ENCODE results near the gene ZNF555.
"Not testable (repeated sequence)": the region's sequence is repeated elsewhere in the genome, so short reads cannot be mapped to it uniquely, and the experiment has no call there.

The ZNF555 gene

DNA sequence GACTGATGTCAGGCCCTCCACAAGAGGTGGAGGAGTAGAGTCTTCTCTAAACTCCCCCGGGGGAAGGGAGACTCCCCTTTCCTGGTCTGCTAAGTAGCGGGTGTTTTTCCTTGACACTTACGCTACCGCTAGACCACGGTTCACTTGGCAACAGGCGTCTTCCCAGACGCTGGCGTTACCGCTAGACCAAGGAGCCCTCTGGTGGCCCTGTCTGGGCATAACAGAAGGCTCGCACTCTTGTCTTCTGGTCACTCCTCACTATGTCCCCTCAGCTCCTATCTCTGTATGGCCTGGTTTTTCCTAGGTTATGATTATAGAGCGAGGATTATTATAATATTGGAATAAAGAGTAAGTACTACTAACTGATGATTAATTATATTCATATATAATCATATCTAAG lies 30.9 kb downstream of the ZNF555 start:
- DNase-seq, result peak in 1 of 2 donors; percentile 42

DNA sequence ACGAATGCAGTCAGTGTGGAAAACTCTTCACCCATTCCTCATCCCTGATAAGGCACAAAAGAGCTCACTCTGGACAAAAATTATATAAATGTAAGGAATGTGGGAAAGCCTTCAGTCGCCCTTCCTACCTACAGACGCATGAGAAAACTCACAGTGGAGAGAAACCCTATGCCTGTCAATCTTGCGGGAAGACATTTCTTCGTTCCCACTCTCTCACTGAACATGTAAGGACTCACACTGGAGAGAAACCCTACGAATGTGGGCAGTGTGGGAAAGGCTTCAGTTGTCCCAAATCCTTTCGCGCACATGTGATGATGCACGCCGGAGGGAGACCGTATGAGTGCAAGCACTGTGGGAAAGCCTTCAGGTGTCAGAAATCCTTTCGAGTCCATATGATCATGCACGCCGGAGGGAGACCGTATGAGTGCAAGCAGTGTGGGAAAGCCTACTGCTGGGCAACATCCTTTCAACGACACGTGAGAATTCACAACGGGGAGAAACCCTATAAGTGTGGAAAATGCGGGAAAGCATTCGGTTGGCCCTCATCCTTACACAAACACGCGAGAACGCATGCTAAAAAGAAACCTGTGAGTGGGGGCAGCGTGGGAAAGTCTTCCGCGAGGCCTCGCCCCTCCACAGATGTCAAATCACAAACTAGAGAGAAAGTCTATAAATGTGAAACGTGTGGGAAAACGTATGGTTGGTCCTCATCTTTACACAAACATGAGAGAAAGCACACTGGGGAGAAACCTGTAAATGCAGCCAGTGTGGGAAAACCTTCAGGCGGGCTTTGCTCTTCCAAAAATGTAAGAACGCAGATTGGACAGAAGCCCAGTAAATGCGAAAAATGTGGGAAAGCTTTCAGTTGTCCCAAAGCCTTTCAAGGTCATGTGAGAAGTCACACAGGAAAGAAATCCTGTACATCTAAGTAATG lies 36.4 kb downstream of the ZNF555 start:
- no peak for DNase-seq

DNA sequence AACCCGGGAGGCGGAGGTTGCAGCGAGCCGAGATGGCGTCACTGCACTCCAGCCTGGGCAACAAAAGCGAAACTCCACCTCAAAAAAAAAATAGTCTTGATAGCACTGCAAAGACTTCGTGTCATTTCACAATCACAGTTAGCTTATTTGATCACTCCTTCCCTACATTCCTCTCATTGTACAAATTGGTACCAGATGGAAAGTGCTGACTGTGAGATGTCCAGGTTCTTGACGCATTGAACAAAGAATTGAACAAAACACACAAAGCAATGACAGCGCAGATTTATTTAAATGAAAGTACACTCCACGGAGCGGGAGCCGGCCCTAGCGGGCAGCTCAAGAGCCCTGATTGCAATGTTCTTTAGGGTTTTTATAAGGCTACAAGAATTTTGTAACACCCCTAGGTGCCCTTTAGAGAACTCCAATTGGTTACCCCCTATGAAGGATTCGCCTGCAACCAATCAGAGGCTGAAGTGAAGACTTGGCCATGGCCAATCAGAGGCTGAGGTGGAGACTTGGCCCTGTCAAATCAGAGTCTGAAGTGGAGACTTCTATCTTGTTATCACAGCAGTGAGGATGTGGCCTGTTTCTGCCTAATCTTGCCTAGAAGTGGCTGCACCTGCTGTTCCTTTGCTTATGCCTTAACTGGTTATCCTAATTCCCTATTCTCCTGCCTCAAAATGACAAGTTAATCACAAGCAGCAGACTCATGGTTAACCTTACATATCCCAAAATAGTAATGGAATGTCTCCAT lies 42.6 kb downstream of the ZNF555 start:
- DNase-seq, result no peak

DNA sequence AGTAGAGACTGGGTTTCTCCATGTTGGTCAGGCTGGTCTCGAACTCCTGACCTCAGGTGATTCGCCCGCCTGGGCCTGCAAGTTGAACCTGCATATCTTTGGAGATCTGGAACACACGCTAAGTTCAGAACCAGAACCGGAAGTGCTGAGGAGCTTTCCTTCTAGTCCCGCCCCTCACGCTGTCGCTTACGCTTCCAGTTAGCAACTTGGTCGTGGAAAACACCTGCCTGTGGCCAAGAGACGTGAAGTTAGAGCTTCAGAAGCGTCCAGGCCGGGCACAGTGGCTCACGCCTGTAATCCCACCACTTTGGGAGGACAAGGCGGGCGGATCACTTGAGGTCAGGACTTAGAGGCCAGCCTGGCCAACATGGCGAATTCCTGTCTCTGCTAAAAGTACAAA lies 44.5 kb downstream of the ZNF555 start:
- no peak for DNase-seq

DNA sequence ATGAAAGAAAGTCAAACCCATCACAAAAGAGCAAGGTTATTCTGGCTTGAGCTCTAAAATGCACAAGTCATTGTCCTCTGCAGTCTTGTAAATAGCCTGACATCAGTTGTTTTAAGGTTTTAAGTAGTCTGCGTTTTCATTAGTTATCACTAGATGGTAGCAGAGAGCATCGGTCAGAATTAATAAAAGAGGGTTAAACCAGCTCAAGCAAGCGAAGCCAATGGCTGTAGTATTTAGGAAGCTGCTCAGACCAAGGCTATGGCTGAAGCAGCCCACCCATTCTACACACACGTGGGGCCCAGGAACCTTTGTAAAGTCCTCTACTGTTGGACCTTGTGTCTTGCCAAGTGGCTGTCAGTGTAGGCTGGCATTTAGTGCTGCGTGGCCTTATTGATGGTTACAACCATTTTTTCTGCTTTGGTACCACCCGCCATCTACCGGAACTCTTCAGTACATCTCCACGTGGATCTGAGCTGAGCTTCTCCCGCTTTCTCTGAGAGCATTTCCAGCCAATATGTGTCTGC lies 46.2 kb downstream of the ZNF555 start:
- peak; percentile 55 to 76 for DNase-seq

DNA sequence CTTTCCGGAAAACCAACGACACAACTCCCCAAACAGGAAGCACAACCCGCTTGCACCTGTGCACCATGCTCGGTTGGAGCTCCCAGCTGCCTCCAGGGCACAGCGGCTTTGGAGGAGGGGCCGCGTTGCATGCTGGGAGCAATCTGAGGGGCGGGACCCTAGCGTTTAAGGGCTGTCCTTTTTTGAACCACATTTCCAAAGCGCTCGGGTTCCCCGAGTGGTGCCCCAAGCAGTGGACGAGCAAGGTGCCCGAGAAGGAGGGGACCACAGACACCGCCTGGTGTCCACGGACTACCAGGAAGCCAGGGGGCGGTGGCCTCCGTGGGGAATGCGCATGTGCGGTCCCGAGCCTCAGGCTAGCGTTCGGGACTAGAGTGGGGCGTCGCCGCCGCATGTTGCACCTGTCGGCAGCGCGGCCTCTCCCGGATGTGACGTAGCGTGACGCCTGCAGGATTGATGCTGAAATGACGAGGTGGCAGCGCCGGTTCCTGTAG lies 47.5 kb downstream of the ZNF555 start:
- DNase-seq, result peak in 1 of 2 donors; percentile 18

DNA sequence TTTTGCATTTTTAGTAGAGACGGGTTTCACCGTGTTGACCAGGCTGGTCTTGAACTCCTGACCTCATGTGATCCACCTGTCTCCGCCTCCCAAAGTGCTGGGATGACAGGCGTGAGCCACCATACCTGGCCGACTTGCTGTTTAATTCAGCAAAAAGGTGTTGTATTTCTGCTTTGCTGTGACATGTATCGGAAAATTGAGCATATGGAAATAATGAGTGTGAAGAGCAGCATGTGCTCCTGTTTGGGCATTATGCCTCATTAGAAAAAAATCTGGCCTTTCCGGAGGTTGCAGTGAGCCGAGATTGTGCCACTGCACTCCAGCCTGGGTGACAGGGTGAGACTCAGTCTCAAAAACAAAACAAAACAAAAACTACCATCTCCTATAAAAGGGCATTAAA lies 49.3 kb downstream of the ZNF555 start:
- not testable (repeated sequence) for DNase-seq

DNA sequence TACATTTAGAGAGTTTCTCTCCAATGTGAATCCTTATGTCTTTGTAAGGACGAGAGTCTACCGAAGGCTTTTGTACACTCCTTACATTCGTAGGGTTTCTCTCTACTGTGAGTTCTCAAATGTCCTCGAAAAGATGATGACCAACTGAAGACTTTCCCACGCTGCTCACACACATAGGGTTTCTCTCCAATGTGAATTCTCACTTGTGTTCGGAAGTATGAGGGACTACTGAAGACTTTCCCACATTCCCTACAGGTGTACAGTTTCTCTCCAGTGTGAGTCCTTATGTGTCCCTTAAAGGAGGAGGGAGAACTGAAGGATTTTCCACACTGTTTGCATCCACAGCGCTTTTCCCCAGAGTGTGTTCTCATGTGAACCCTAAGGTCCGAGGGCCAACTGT lies 55.4 kb downstream of the ZNF555 start:
- DNase-seq, result no peak

DNA sequence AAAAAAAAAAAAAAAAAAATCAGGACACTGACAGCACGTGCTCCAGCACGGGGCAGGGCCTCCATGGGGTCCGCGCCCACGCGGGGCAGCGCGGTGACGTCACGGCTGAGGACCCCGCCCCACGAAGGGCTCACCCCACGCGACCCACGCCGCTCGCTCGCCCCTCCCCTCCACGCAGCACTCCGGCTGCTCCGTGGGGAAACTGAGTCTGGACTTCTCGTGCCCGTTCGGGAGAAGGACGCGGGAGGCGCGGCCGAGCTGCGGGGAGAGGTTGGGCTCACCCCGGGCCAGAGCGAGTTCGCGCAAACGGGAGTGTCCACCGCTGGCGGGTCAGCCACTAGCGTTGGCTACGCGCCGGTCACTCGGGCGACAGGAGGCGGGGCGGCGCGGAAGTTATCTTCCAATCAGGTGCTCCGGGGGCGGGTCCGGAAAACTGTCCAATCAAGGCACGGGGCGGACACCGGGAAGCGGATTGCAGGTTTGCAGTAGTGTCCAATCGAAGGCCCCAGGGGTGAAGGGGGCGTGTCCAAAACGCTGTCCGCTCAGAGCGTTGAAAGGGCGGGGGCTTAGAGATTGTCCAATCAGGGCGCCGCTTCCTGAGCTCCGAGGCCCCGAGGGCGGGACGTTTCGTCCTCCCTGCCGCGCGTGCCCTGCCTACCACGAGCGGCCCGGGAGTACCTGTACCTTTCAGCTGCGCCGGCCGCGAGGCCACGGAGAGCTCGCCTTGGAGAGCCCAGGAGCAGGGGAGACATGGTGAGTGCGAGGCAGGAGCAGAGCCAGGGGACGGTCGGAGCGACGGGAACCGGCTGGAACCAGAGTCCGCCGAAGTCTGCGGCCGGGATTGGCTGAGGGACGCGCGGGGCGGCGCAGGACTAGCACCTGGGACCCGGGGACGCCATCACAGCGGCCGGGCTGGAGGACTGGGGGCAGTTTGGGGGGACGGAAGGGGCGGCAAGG lies 59.3 kb downstream of the ZNF555 start, which contains the start of gene ZNF57:
ZNF57 (plus strand) TSS at position 633 of the 957 bp plus-strand sequence; CDS start at position 751, 118 bp downstream.
- DNase-seq, result peak; percentile 100

DNA sequence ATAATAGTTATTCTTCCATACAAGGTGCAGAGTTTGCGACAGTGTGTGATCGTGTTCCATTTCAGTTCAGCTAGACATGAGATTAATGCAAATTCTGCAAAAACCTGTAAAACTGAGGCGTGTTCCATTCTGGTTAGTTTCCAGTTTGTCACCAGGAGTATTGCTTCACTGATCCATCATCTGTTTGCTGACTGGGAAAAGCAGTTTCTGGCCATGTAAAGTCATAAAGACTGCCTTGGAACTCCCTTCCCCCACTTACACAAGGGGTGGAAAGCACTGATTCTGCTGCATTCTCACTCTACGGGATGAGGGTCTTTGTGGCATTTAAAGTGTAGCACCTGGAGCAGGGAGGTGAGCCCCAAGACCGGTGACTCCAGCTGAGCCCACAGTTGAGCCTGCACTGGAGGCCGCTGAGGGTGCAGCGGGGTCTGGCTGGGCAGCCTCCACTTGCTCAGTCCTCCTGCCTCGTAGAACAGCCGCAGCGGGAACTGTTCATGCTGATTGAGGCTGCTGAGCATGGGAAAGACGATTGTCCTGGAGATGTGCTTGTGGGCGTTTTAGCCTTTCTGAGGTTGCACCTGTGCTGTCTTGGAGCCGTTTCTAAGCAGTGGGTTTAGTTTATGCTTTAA lies 61.4 kb downstream of the ZNF555 start:
- no peak for DNase-seq

DNA sequence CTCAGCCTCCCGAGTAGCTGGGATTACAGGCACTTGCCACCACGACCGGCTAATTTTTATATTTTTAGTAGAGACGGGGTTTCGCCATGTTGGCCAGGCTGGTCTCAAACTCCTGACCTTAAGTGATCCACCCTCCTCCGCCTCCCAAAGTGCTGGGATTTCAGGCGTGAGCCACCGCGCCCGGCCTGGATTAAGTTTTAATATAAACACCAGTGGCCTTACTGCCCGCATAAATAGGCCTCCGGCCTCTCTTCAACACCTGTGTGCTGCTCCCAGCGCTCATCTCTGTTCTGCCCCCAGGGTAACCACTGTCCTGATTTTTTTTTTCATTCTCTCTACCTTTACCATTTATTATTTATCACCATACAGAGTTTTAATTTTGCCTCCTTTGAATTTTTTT lies 62.1 kb downstream of the ZNF555 start:
- DNase-seq, result not testable (repeated sequence)

DNA sequence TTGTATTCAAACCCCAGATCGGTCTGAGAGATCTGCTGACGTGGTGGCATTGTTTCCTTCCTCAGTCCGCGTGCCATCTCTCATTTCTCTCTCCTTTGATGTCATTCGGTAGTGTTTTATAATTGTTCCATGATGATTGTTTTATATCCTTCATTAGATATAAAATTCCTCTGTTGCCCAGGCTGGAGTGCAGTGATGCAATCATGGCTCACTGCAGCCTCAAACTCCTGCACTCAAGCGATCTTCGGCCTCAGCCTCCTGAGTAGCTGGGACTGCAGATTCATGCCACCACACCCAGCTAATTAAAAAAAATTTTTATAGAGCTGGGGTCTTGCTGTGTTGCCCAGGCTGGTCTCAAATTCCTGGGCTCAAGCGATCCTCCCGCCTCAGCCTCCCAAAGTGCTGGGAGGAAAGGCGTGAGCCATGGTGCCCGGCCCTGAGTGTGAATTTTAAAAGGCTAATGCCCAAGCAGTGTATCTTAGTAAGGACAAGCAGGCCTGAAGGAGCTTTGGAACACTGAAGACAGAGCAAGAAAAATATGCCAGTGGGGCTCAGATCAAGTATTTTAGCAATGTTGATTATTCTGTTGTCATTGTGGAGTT lies 64.7 kb downstream of the ZNF555 start:
- no peak for DNase-seq

DNA sequence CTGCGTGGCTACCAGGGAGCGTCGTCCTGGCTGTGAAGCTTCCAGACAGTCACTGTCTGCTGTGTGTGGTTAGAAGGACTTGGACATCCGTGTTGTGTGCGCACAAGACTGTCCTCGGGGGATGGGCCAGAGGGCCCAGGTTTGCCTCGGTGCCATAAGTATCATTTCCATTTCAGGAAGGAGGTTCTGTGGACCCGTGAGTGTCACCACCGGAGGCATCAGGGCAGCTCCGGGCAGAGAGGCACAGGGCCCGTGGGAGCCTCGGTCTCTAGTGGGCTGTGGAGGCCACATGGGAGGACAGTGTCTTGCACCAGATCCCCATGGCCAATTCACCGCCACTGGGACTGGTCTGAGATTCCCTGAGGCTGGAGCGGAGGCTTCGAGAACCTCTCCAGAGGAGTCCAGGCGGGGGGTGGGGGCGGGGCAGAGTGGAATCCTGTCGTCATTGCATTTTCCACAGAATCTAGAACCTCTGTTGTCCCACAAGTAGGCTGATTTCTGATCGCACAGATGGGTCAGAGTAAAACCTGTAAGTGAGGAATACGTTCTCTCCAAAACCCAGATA lies 65.4 kb downstream of the ZNF555 start:
- no peak for DNase-seq

All from inflammatory macrophage (primary cell).